HepG2 (cell line): ENCODE data around the gene MDM4. TPM values are rescaled to one million over a fixed set of nuclear protein-coding genes. Genes with fewer than 3 reads are reported as not detected.
A peak's percentile ranks its signal among the peaks of the same experiment; 100 is the strongest.

Experiments used
- ARID2 ChIP-seq: sonication (generic); formaldehyde crosslinking; IDR thresholded peaks from 2 replicates; pipeline ENCODE4 v1.8.1; 2022; ENCODE audit warnings: mild to moderate bottlenecking, missing genetic modification reagents, borderline replicate concordance
- CREM ChIP-seq, 2 experiments: sonication (generic) in 1 of 2; formaldehyde crosslinking in 1 of 2; IDR thresholded peaks; 2 replicates each; pipeline versions ENCODE4 v1.4.0 to v1.6.1; 2016 to 2020; ENCODE audit warnings: antibody characterized with exemption in 1 of 2, mild to moderate bottlenecking in 1 of 2, missing genetic modification reagents in 1 of 2
- EHMT2 ChIP-seq: fragments of 200-600 bp; sonication (generic); IDR thresholded peaks from 2 replicates; pipeline ENCODE4 v1.7.0; 2017; ENCODE audit warnings: antibody characterized with exemption, low read depth, low read length, borderline replicate concordance
- ISL2 ChIP-seq: sonication (generic); formaldehyde crosslinking; IDR thresholded peaks from 2 replicates; pipeline ENCODE4 v1.5.0; 2020; ENCODE audit warnings: missing genetic modification reagents
- KAT8 ChIP-seq: IDR thresholded peaks from 2 replicates; pipeline ENCODE4 v1.6.1; 2016; ENCODE audit warnings: missing genetic modification reagents, missing compliant biosample characterization
- RFXANK ChIP-seq: IDR thresholded peaks from 2 replicates; pipeline ENCODE4 v1.6.1; 2016
- RXRB ChIP-seq: IDR thresholded peaks from 2 replicates; pipeline ENCODE4 v1.6.1; 2016; ENCODE audit warnings: borderline replicate concordance, missing genetic modification reagents, missing compliant biosample characterization
- SP140L ChIP-seq: sonication (generic); formaldehyde crosslinking; IDR thresholded peaks from 2 replicates; pipeline ENCODE4 v1.4.0; 2020; ENCODE audit warnings: missing genetic modification reagents, borderline replicate concordance
- STAT6 ChIP-seq: sonication (generic); formaldehyde crosslinking; IDR thresholded peaks from 2 replicates; pipeline ENCODE4 v1.4.0; 2020; ENCODE audit warnings: missing genetic modification reagents, mild to moderate bottlenecking, borderline replicate concordance
- U2AF2 ChIP-seq: fragments of 200-400 bp; formaldehyde crosslinking; IDR thresholded peaks from 2 replicates; pipeline ENCODE4 v1.6.1; 2017; ENCODE audit warnings: low read depth, mild to moderate bottlenecking, low read length
- ZBED4 ChIP-seq: sonication (generic); formaldehyde crosslinking; IDR thresholded peaks from 2 replicates; pipeline ENCODE4 v1.4.0; 2020; ENCODE audit warnings: missing genetic modification reagents, borderline replicate concordance
- ZBTB26 ChIP-seq: IDR thresholded peaks from 2 replicates; pipeline ENCODE4 v1.6.1; 2016; ENCODE audit warnings: missing compliant biosample characterization, missing genetic modification reagents, borderline replicate concordance
- ZKSCAN5 ChIP-seq: sonication (generic); formaldehyde crosslinking; IDR thresholded peaks from 2 replicates; pipeline ENCODE4 v1.5.1; 2020; ENCODE audit warnings: mild to moderate bottlenecking, missing genetic modification reagents
- ZNF260 ChIP-seq: sonication (generic); formaldehyde crosslinking; IDR thresholded peaks from 2 replicates; pipeline ENCODE4 v1.4.0; 2020; ENCODE audit warnings: missing genetic modification reagents, low read depth, mild to moderate bottlenecking, borderline replicate concordance
- ZNF75D ChIP-seq: sonication (generic); formaldehyde crosslinking; IDR thresholded peaks from 2 replicates; pipeline ENCODE4 v1.8.1; 2023; ENCODE audit warnings: missing genetic modification reagents, mild to moderate bottlenecking, borderline replicate concordance
- polyA plus RNA-seq, 8 experiments: library from polyadenylated mRNA; depleted of rRNA in 3 of 8; stranded (reverse) in 7 of 8; unstranded in 1 of 8; fragments of >200 nt; fragmentation: Illumina TruSeq in 4 of 8; extraction: Trizol in 4 of 8; gene quantifications; 2 replicates each; pipeline versions ENCODE4 v1.2.1 to v1.2.3, GENCODE V29; 2011 to 2016; ENCODE audit warnings: low read depth in 4 of 8, missing spikeins in 1 of 8, mixed read lengths in 1 of 8; ENCODE audit not compliant: insufficient read depth in 1 of 8
- total RNA-seq, 5 experiments: library from RNA; depleted of rRNA; stranded (reverse); fragments of >200 nt; fragmentation: Illumina TruSeq; extraction: Trizol; gene quantifications; 2 replicates each; pipeline ENCODE4 v1.2.3, GENCODE V29; 2016; ENCODE audit warnings: low read depth in 1 of 5
- TF ChIP-seq, protein P1 (sequence below): sonication (generic); formaldehyde crosslinking; IDR thresholded peaks from 2 replicates; pipeline ENCODE4 v1.4.0; 2020; ENCODE audit warnings: missing genetic modification reagents
- TF ChIP-seq, protein P2 (sequence below): sonication (generic); formaldehyde crosslinking; IDR thresholded peaks from 2 replicates; pipeline ENCODE4 v1.8.1; 2022; ENCODE audit warnings: mild to moderate bottlenecking, missing genetic modification reagents

MDM4 gene
- total and polyA plus RNA-seq, 2 of the 13 experiments (the other 11 are each of a cell fraction or from before 2014, with no cell fraction given): 14.9 to 19.0 TPM

- TF ChIP-seq, protein P1, sequence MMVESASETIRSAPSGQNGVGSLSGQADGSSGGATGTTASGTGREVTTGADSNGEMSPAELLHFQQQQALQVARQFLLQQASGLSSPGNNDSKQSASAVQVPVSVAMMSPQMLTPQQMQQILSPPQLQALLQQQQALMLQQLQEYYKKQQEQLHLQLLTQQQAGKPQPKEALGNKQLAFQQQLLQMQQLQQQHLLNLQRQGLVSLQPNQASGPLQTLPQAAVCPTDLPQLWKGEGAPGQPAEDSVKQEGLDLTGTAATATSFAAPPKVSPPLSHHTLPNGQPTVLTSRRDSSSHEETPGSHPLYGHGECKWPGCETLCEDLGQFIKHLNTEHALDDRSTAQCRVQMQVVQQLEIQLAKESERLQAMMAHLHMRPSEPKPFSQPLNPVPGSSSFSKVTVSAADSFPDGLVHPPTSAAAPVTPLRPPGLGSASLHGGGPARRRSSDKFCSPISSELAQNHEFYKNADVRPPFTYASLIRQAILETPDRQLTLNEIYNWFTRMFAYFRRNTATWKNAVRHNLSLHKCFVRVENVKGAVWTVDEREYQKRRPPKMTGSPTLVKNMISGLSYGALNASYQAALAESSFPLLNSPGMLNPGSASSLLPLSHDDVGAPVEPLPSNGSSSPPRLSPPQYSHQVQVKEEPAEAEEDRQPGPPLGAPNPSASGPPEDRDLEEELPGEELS: peak; percentile 46; the same call in 1 of the 2 replicates
- TF ChIP-seq ZNF75D (CRISPR knock-in tag) (no peak), CREM (IDR thresholded peaks at IDR 0.05) (0 out of 2 replicates have a peak, but pooled peaks have one; percentile 49), CREM (CRISPR knock-in tag; IDR thresholded peaks at IDR 0.05) (no peak), STAT6 (CRISPR knock-in tag) (no peak), SP140L (CRISPR knock-in tag) (peak; percentile 82; the same call in 1 of the 2 replicates), U2AF2 (no peak), RXRB (CRISPR knock-in tag) (peak; percentile 73), RFXANK (0 out of 2 replicates have a peak, but pooled peaks have one; percentile 62), ISL2 (peak; percentile 51; the same call in 1 of the 2 replicates), EHMT2 (no peak), ARID2 (CRISPR knock-in tag) (no peak), KAT8 (peak; percentile 64), ZBTB26 (CRISPR knock-in tag) (0 out of 2 replicates have a peak, but pooled peaks have one; percentile 55), ZKSCAN5 (CRISPR knock-in tag) (no peak), ZBED4 (peak; percentile 63; the same call in 1 of the 2 replicates), ZNF260 (CRISPR knock-in tag) (no peak)
- TF ChIP-seq, protein P2, sequence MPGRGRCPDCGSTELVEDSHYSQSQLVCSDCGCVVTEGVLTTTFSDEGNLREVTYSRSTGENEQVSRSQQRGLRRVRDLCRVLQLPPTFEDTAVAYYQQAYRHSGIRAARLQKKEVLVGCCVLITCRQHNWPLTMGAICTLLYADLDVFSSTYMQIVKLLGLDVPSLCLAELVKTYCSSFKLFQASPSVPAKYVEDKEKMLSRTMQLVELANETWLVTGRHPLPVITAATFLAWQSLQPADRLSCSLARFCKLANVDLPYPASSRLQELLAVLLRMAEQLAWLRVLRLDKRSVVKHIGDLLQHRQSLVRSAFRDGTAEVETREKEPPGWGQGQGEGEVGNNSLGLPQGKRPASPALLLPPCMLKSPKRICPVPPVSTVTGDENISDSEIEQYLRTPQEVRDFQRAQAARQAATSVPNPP (CRISPR knock-in tag): 0 out of 2 replicates have a peak, but pooled peaks have one; percentile 4
These were observed 9.3 kb upstream of the MDM4 start (continued) for GRCh38 chr1:204506969-204507316.
